HEK293 (cell line): ENCODE results near the gene RHOF.
A peak's percentile ranks its signal among the peaks of the same experiment; 100 is the strongest.

Experiments
- CTCF ChIA-PET: fragments of 350-600 bp; formaldehyde crosslinking; extraction: SDS; loops from one replicate; lab custom pipeline; 2021; ENCODE audit warnings: antibody characterized with exemption; lab: Yijun Ruan, JAX
- POLR2A ChIA-PET: fragments of 300-600 bp; formaldehyde crosslinking; extraction: SDS; loops from one replicate; lab custom pipeline; 2020; ENCODE audit warnings: antibody characterized with exemption, inconsistent platforms; lab: Yijun Ruan, JAX
- H3K27ac ChIP-seq: fragments of 200-500 bp; sonication (Bioruptor generic); 2 replicates; pipeline ENCODE4 v1.5.1; 2014; ENCODE audit warnings: low read depth, low read length, control low read depth, inconsistent platforms; ENCODE audit errors: extremely low read depth
- H3K36me3 ChIP-seq, 2 experiments: fragments of 200-500 bp in 1 of 2; sonication (Bioruptor generic) in 1 of 2; 1 replicate in 1 of 2; 2 replicates in 1 of 2; pipeline ENCODE4 v1.5.1; 2014 to 2017; ENCODE audit warnings: inconsistent platforms in 2 of 2, low read length in 2 of 2; ENCODE audit not compliant: control insufficient read depth in 2 of 2, insufficient read depth in 1 of 2
- H3K4me1 ChIP-seq: fragments of 200-500 bp; sonication (Bioruptor generic); 2 replicates; pipeline ENCODE4 v1.5.1; 2014; ENCODE audit warnings: mild to moderate bottlenecking, low read length, inconsistent platforms; ENCODE audit not compliant: control insufficient read depth, insufficient read depth
- H3K4me3 ChIP-seq: 2 replicates; pipeline ENCODE4 v1.5.1; 2011; ENCODE audit warnings: low read depth, mild to moderate bottlenecking, control low read depth, low read length, moderate library complexity
- H3K9me3 ChIP-seq: fragments of 200-500 bp; sonication (Bioruptor generic); 2 replicates; pipeline ENCODE4 v1.5.1; 2014; ENCODE audit warnings: low read depth, low read length, inconsistent platforms; ENCODE audit not compliant: control insufficient read depth, insufficient read depth
- BCL11B ChIP-seq: fragments of 450-650 bp; formaldehyde crosslinking; IDR thresholded peaks from 2 replicates; pipeline ENCODE4 v1.5.1; 2016; ENCODE audit warnings: low read depth, missing biosample characterization, missing genetic modification characterization
- GLIS1 ChIP-seq: fragments of 450-650 bp; formaldehyde crosslinking; IDR thresholded peaks from 2 replicates; pipeline ENCODE4 v1.5.1; 2016; ENCODE audit warnings: missing biosample characterization, missing genetic modification characterization
- KLF1 ChIP-seq: fragments of 450-650 bp; formaldehyde crosslinking; IDR thresholded peaks from 2 replicates; pipeline ENCODE4 v1.5.1; 2016; ENCODE audit warnings: missing biosample characterization, missing genetic modification characterization
- PRDM6 ChIP-seq: fragments of 450-650 bp; formaldehyde crosslinking; IDR thresholded peaks from 2 replicates; pipeline ENCODE4 v1.5.1; 2017; ENCODE audit warnings: missing biosample characterization, missing genetic modification characterization
- SALL2 ChIP-seq: fragments of 450-650 bp; formaldehyde crosslinking; IDR thresholded peaks from 2 replicates; pipeline ENCODE4 v1.5.0; 2017; ENCODE audit warnings: missing biosample characterization, mild to moderate bottlenecking, missing genetic modification characterization, borderline replicate concordance
- SP3 ChIP-seq: fragments of 450-650 bp; formaldehyde crosslinking; IDR thresholded peaks from 2 replicates; pipeline ENCODE4 v1.5.1; 2016; ENCODE audit warnings: missing biosample characterization, missing genetic modification characterization
- SP7 ChIP-seq: fragments of 450-650 bp; formaldehyde crosslinking; IDR thresholded peaks from 2 replicates; pipeline ENCODE4 v1.5.1; 2016; ENCODE audit warnings: missing biosample characterization, missing genetic modification characterization
- TCF7L2 ChIP-seq: IDR thresholded peaks from 2 replicates; pipeline ENCODE4 v1.6.1; 2011; ENCODE audit warnings: low read depth, mild to moderate bottlenecking, inconsistent platforms, low read length, moderate library complexity, borderline replicate concordance
- ZBTB10 ChIP-seq: fragments of 450-650 bp; formaldehyde crosslinking; IDR thresholded peaks from 2 replicates; pipeline ENCODE4 v1.5.1; 2016; ENCODE audit warnings: missing biosample characterization, missing genetic modification characterization
- ZBTB48 ChIP-seq: fragments of 450-650 bp; formaldehyde crosslinking; IDR thresholded peaks from 2 replicates; pipeline ENCODE4 v1.5.1; 2016; ENCODE audit warnings: missing biosample characterization, missing genetic modification characterization
- ZIC2 ChIP-seq: fragments of 450-650 bp; formaldehyde crosslinking; IDR thresholded peaks from 2 replicates; pipeline ENCODE4 v1.5.1; 2016; ENCODE audit warnings: missing biosample characterization, missing genetic modification characterization
- ZNF10 ChIP-seq: fragments of 450-650 bp; formaldehyde crosslinking; IDR thresholded peaks from 2 replicates; pipeline ENCODE4 v1.5.1; 2017; ENCODE audit warnings: missing biosample characterization, missing genetic modification characterization
- ZNF112 ChIP-seq: fragments of 450-650 bp; formaldehyde crosslinking; IDR thresholded peaks from 2 replicates; pipeline ENCODE4 v1.5.0; 2017; ENCODE audit warnings: missing biosample characterization, missing genetic modification characterization
- ZNF169 ChIP-seq: fragments of 450-650 bp; formaldehyde crosslinking; IDR thresholded peaks from 2 replicates; pipeline ENCODE4 v1.5.1; 2016; ENCODE audit warnings: missing biosample characterization, missing genetic modification characterization
- ZNF175 ChIP-seq: fragments of 450-650 bp; formaldehyde crosslinking; IDR thresholded peaks from 2 replicates; pipeline ENCODE4 v1.5.1; 2016; ENCODE audit warnings: missing biosample characterization, missing genetic modification characterization
- ZNF18 ChIP-seq: fragments of 450-650 bp; formaldehyde crosslinking; IDR thresholded peaks from 2 replicates; pipeline ENCODE4 v1.5.1; 2016; ENCODE audit warnings: missing biosample characterization, missing genetic modification characterization
- ZNF2 ChIP-seq: fragments of 450-650 bp; formaldehyde crosslinking; IDR thresholded peaks from 2 replicates; pipeline ENCODE4 v1.5.1; 2016; ENCODE audit warnings: missing biosample characterization, missing genetic modification characterization
- ZNF202 ChIP-seq: fragments of 450-650 bp; formaldehyde crosslinking; IDR thresholded peaks from 2 replicates; pipeline ENCODE4 v1.5.1; 2016; ENCODE audit warnings: missing biosample characterization, missing genetic modification characterization, borderline replicate concordance
- ZNF239 ChIP-seq: fragments of 450-650 bp; formaldehyde crosslinking; IDR thresholded peaks from 2 replicates; pipeline ENCODE4 v1.5.1; 2016; ENCODE audit warnings: missing biosample characterization, missing genetic modification characterization
- ZNF248 ChIP-seq: fragments of 450-650 bp; formaldehyde crosslinking; IDR thresholded peaks from 2 replicates; pipeline ENCODE4 v1.5.1; 2017; ENCODE audit warnings: missing biosample characterization, missing genetic modification characterization
- ZNF26 ChIP-seq: fragments of 450-650 bp; formaldehyde crosslinking; IDR thresholded peaks from 2 replicates; pipeline ENCODE4 v1.5.1; 2016; ENCODE audit warnings: missing biosample characterization, missing genetic modification characterization
- ZNF302 ChIP-seq: fragments of 450-650 bp; formaldehyde crosslinking; IDR thresholded peaks from 2 replicates; pipeline ENCODE4 v1.5.1; 2016; ENCODE audit warnings: missing biosample characterization, missing genetic modification characterization, low read depth
- ZNF311 ChIP-seq: fragments of 450-650 bp; formaldehyde crosslinking; IDR thresholded peaks from 2 replicates; pipeline ENCODE4 v1.5.1; 2017; ENCODE audit warnings: missing biosample characterization, missing genetic modification characterization, borderline replicate concordance
- ZNF350 ChIP-seq: fragments of 450-650 bp; formaldehyde crosslinking; IDR thresholded peaks from 2 replicates; pipeline ENCODE4 v1.5.0; 2017; ENCODE audit warnings: missing biosample characterization, mild to moderate bottlenecking, missing genetic modification characterization
- ZNF404 ChIP-seq: fragments of 450-650 bp; formaldehyde crosslinking; IDR thresholded peaks from 2 replicates; pipeline ENCODE4 v1.5.1; 2017; ENCODE audit warnings: missing biosample characterization, missing genetic modification characterization
- ZNF514 ChIP-seq: fragments of 450-650 bp; formaldehyde crosslinking; IDR thresholded peaks from 2 replicates; pipeline ENCODE4 v1.5.1; 2016; ENCODE audit warnings: missing biosample characterization, missing genetic modification characterization
- ZNF555 ChIP-seq: fragments of 450-650 bp; formaldehyde crosslinking; conservative IDR thresholded peaks from 2 replicates; pipeline ENCODE4 v1.5.1; 2017; ENCODE audit warnings: missing biosample characterization, mild to moderate bottlenecking, missing genetic modification characterization, inconsistent platforms
- ZNF660 ChIP-seq: fragments of 450-650 bp; IDR thresholded peaks from 2 replicates; pipeline ENCODE4 v1.5.1; 2018; ENCODE audit warnings: missing biosample characterization, mild to moderate bottlenecking, missing genetic modification characterization
- ZSCAN30 ChIP-seq: fragments of 450-650 bp; IDR thresholded peaks from 2 replicates; pipeline ENCODE4 v1.5.1; 2018; ENCODE audit warnings: missing biosample characterization, mild to moderate bottlenecking, missing genetic modification characterization, moderate library complexity
- TF ChIP-seq, protein P1 (sequence below): fragments of 450-650 bp; formaldehyde crosslinking; IDR thresholded peaks from 2 replicates; pipeline ENCODE4 v1.5.1; 2016; ENCODE audit warnings: missing biosample characterization, missing genetic modification characterization

Gene RHOF

DNA sequence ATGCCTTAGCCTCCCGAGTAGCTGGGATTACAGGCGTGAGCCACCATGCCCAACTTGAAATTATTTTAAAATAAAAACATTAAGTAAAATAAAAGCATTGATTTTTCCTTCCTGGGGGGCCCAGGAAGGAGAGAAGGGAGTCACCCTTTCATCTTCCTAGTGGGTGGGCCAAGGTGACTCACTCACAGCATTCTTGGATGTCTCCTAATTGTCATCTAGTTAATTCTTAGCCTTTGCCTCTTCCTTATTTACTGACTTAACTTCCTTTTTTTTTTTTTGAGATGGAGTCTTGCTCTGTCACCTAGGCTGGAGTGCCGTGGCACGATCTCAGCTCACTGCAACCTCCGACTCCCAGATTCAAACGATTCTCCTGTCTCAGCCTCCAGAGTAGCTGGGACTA, 51.7 kb downstream of the RHOF start (continued):
- TF ChIP-seq, protein P1, sequence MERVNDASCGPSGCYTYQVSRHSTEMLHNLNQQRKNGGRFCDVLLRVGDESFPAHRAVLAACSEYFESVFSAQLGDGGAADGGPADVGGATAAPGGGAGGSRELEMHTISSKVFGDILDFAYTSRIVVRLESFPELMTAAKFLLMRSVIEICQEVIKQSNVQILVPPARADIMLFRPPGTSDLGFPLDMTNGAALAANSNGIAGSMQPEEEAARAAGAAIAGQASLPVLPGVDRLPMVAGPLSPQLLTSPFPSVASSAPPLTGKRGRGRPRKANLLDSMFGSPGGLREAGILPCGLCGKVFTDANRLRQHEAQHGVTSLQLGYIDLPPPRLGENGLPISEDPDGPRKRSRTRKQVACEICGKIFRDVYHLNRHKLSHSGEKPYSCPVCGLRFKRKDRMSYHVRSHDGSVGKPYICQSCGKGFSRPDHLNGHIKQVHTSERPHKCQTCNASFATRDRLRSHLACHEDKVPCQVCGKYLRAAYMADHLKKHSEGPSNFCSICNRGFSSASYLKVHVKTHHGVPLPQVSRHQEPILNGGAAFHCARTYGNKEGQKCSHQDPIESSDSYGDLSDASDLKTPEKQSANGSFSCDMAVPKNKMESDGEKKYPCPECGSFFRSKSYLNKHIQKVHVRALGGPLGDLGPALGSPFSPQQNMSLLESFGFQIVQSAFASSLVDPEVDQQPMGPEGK: 0 out of 2 replicates have a peak, but pooled peaks have one; percentile 31
- TF ChIP-seq ZNF202 (no peak), ZIC2 (peak; percentile 26; the same call in 1 of the 2 replicates), ZNF404 (tag by site-specific recombination) (no peak), GLIS1 (tag by site-specific recombination) (peak; percentile 76), SP7 (tag by site-specific recombination) (peak; percentile 45; the same call in 1 of the 2 replicates)
- TF ChIP-seq, all 188 proteins: peak for 5

DNA sequence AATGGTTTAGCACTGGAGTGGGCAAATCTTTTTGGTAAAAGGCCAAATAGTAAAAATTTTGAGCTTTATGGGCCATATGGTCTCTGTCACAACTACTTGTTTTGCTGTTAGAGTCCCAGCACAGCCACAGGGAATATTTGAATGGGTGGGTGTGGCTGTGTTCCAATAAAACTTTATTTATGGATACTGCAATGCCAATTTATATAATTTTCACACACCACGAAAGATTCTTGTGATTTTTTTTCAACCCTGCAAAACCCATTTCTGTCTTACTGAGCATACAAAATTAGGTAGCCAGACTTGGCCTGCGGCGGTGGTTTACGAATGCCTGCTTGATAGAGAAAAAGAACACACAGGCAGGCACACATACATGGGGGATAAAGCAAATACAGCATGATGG, 52.6 kb downstream of the RHOF start:
- Histone ChIP-seq H3K4me3 (no peak overlapping the region), H3K27ac (no peak overlapping the region), H3K36me3 (peaks cover 0 to 5% of the 10 kb centered on the region in 2 experiments; a peak in 2 of 3 replicates), H3K4me1 (peaks cover 4% of the 10 kb centered on the region; the same call in 1 of the 2 replicates), H3K9me3 (no peaks in the 10 kb centered on the region)
- CTCF ChIA-PET: interaction anchor here (0.5 to 2.3 kb wide), 6 partner anchors 21 to 242 kb away, joined by 3 to 10 read pairs (median 4); no protein-coding TSS in a partner anchor
- POLR2A ChIA-PET: no interaction called here
- no peak for TF ChIP-seq ZNF10
- TF ChIP-seq ZNF18 (tag by site-specific recombination): no peak
- TF ChIP-seq SP3 (tag by site-specific recombination): no peak
- peak; percentile 93 for TF ChIP-seq PRDM6 (tag by site-specific recombination)
- TF ChIP-seq ZNF26: no peak
- no peak for TF ChIP-seq ZNF555 (tag by site-specific recombination)
- peak; percentile 78 for TF ChIP-seq KLF1 (tag by site-specific recombination)
- TF ChIP-seq ZNF112 (tag by site-specific recombination): no peak
- no peak for TF ChIP-seq TCF7L2
- TF ChIP-seq ZNF302: no peak
- no peak for TF ChIP-seq ZBTB48 (tag by site-specific recombination)
- TF ChIP-seq ZNF350 (tag by site-specific recombination): no peak
- TF ChIP-seq ZNF248 (tag by site-specific recombination): no peak
- no peak for TF ChIP-seq ZNF514 (tag by site-specific recombination)
- no peak for TF ChIP-seq ZNF175
- no peak for TF ChIP-seq ZBTB10 (tag by site-specific recombination)
- TF ChIP-seq SALL2 (tag by site-specific recombination): no peak
- TF ChIP-seq ZNF2 (tag by site-specific recombination): no peak
- no peak for TF ChIP-seq BCL11B (tag by site-specific recombination)
- 0 out of 2 replicates have a peak, but pooled peaks have one; percentile 21 for TF ChIP-seq ZSCAN30 (tag by site-specific recombination)
- no peak for TF ChIP-seq ZNF660 (tag by site-specific recombination)
- no peak for TF ChIP-seq ZNF311 (tag by site-specific recombination)
- no peak for TF ChIP-seq ZNF169 (tag by site-specific recombination)
- no peak for TF ChIP-seq ZNF239
